GM12892 (cell line): ENCODE results near the gene TNFRSF13B.

Source experiments
- POLR2A ChIP-seq: IDR thresholded peaks from 2 replicates; pipeline ENCODE4 v1.6.1; 2011; ENCODE audit warnings: low read depth, low read length, control low read depth
- POLR2AphosphoS5 ChIP-seq: IDR thresholded peaks from 2 replicates; pipeline ENCODE4 v1.6.1; 2011; ENCODE audit warnings: low read depth, low read length, control low read depth

DNA sequence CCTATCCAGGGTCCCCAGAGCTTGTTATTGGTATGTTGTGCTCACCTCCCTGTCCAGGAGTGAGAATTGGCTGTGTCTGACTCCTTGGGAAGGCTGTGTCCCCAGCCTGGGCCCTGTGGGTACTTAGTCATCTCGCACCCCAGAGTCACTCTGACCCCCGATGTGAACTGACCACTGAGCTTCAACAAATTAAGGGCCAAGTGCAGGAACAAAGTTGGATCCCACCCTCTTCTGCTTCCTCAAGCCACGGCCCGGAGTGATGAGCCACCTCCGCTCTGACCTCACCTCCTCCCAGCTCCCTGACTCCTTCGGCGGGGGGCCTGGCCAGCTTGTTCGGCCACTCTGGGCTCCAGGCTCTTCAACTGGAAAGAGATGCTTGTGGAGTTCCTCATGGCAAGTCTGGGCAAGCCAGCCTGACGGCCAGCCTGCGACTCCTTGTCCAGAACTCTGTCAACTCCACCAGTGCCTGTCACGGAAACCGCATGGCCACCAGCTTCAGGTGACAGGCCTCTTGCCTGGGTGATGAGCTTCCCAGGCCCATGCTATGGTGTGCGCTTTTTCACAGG is 48.1 kb upstream of the TNFRSF13B start:
- no peak for TF ChIP-seq POLR2A
- no peak for TF ChIP-seq POLR2AphosphoS5
